ENCODE results near the gene MYCBP2.

The MYCBP2 gene

DNA sequence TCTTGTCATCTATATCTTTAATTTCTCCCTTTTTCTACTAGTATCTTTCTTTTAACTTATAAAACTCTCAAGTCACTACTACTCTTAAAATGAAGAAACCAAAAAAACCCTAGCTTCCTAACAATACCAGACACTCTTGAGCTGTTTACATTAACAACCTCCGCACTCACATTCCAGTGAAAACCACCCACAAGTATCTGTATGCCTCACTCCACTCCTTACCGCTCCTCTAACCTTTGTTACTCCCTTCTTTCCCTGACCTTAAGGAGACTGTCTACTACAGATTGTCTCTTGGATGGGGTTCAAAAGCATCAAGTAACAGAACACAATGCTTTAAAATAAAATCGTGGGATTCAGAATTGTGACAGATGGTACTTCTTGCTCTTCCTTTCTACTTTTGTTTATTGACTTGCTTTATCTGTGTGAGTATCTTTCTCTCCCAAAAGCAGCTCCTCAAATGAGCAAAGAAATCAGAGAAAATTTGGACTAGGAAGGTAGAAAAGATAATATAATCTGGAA is 189.9 kb downstream of the MYCBP2 start:
- no peak for DNase-seq (ENCODE audit: extremely low spot score, insufficient read length, low read depth)
- no peak for FAIRE-seq

DNA sequence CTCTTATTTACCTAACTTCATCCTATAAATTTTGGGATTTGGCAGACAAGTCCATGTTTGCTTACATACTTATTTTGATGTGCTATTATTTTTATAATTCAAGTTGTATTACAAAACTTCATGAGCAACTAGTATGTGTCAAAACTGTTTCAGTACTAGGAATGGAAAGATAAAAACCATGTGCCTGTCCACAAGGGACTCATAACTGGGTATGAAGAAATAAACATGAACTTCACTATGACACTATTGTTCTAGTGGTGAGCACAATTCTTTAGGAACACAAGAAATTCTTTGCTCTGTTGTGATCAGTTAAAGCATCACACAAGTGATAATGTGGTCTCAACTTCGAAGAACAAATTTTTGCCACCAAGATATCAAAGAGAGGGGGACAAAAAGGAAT is 202.5 kb downstream of the MYCBP2 start:
- FAIRE-seq: no peak

DNA sequence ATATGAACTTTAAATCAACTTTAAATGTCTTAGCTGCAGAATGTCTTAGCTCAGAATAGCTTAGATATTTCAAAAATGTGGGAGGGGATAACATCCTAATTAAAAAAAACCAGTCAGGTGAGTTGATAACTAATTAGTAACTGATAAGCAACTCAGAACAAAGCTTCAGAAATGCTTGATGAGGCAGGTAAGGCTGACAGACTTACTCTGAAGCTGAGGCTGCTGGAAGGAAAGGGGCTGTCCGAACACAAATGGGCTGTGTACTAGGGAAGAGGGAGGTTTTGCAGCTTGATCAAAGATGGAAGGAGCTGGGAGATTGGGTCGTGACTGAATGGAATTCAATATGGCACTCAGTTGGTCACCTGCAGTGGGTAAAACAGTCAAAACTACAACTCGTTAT is 208.8 kb downstream of the MYCBP2 start:
- FAIRE-seq (no peak), DNase-seq (ENCODE audit: extremely low spot score, insufficient read length, low read depth) (no peak)

More for the DNA sequence above, 202.5 kb downstream of the MYCBP2 start:
- DNase-seq (ENCODE audit: extremely low spot score, insufficient read length, low read depth): no peak

GRCh38 chr13:77114271-77114670 is 212.6 kb downstream of the MYCBP2 start:
- no peak for DNase-seq (ENCODE audit: extremely low spot score, insufficient read length, low read depth)
- peak; percentile 5 for FAIRE-seq

DNA sequence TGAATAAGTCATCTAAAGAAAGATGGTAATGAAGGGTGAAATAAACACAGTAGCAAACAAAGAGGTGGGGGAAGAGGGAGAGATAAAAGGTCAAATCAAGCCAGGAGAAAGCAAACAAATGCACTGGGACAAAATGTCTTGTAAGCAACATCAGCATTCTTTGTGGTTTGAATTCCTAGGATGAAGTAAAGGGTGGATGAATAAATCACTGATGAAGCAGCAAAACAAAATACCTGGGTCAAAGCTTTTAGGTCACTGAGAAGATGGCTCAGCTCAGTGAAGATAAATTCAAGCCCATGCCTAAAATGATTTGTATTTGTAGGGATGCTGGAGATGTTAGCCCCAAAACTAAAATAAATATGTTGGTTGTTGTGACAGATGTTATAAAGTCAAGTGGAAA is 213.4 kb downstream of the MYCBP2 start:
- no peak for FAIRE-seq

GRCh38 chr13:77105051-77105450 is 221.8 kb downstream of the MYCBP2 start:
- DNase-seq (ENCODE audit: extremely low spot score, insufficient read length, low read depth) (no peak), FAIRE-seq (no peak)

More for the DNA sequence above, 213.4 kb downstream of the MYCBP2 start:
- no peak for DNase-seq (ENCODE audit: extremely low spot score, insufficient read length, low read depth)

GRCh38 chr13:77099415-77099814 is 227.5 kb downstream of the MYCBP2 start:
- FAIRE-seq (no peak), DNase-seq (ENCODE audit: extremely low spot score, insufficient read length, low read depth) (no peak)

DNA sequence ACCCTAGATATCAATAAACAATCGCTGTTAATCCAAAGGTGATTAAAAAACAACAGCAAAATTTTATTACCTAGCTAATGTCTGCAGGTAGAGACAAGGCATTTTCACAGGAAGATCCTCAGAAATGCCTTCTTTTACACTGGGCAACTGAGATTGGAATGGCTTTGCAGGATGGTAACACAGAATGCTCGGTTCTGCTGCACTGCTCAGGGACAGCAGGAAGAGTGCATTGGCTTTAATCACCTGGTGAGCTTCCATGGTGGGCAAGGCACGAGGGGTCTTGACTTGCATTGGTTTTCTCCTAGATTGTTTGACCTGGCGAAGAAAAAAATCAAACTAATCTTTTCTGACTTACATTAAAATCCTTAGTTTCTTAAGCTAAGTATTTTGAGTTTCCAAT is 231.6 kb downstream of the MYCBP2 start:
- no peak for FAIRE-seq
- DNase-seq (ENCODE audit: extremely low spot score, insufficient read length, low read depth): no peak

DNA sequence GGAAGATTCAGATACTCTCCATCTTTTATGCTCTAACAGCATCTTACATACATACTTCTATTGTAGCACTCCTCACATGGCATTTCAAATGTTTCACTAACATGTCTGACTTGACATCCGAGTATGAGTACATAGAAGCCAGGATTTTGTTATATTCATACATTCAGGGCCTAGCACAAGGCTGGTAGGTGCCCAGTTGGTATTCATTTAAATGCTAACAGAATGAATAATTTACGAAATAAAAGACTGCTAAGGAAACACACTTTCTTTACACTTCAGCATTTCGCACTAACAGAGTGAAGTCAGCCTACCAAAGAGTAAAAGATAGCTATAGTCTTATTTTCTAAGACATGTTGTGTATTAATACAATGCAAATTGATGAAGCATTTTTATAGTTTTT is 232.1 kb downstream of the MYCBP2 start:
- FAIRE-seq: no peak
- no peak for DNase-seq (ENCODE audit: extremely low spot score, insufficient read length, low read depth)

DNA sequence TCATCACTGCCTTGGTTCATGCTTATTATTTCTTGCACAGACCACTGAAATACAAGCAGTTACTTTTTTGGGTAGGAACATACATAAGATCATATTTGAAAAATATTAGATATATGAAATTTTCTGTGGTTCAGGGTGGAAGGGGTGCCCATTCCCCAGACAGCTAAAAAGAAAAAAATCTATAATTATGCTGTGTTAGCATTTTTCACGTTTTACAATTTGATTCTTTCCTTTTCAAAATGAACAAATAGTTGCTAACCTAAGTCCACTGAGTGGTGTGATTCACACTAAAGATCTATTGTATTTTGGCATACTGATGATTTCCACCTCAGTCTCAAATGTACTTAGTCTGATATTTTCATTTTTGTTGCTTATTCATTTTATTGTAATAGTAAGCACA is 233.2 kb downstream of the MYCBP2 start:
- FAIRE-seq (no peak), DNase-seq (ENCODE audit: extremely low spot score, insufficient read length, low read depth) (no peak)

DNA sequence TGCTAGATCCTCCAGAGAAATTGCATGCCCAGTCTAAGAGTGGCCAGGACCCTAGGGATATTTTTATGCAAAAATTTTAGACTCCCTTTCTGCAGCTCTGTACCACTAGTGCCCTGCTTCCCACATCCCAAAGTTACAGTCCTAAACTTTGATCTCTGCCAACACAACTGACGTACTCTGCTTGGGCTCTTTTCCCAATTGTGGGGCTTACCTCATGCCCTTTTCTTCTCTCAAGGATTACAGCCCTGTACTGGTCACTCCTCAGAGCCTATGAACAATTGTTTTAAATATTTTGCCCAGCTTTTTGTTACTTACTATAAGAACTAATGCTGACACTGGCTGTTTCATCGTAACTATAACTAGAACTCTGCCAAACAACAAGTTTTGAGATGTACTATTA is 242.1 kb downstream of the MYCBP2 start:
- DNase-seq (ENCODE audit: extremely low spot score, insufficient read length, low read depth): no peak
- FAIRE-seq: no peak

- FAIRE-seq: no peak
- DNase-seq (ENCODE audit: extremely low spot score, insufficient read length, low read depth): no peak
Measured at GRCh38 chr13:77079902-77080413, 246.9 kb downstream of the MYCBP2 start.

- no peak for DNase-seq (ENCODE audit: extremely low spot score, insufficient read length, low read depth)
- FAIRE-seq: no peak
Measured at GRCh38 chr13:77067519-77067918, 259.4 kb downstream of the MYCBP2 start.

DNA sequence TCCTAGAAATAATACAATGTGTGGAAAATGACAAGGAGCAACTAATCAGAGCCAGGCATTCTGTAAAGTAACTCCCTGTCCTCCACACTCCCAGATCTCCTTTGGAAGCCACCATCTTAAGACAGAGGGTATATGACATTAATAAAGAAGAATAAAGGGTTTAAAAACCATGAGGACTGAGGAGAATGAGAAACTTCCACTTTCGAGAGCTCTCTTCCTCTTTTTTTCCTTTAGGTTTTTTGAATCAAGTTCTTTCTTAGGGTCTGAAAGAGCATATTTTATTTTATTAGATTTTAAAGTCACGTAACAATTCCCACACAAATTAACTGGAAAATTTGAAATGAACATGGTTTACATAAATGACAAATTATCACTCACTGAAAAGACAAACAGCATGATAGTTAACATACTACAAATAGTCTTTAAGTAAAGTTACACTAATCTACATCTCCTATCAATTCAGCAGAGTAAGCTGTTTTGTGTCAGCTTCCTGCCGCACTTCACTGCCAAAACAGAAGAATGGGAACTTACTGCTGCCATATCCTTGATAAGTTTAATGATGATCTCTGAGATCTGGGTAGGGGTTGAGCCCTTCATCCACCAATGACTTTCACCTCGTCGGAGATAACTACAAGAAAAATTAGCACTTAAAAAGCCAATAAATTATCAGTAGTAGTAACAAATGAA is 261.3 kb downstream of the MYCBP2 start:
- DNase-seq (ENCODE audit: extremely low spot score, insufficient read length, low read depth): no peak
- no peak for FAIRE-seq

- DNase-seq (ENCODE audit: extremely low spot score, insufficient read length, low read depth) (no peak), FAIRE-seq (no peak)
Measured at GRCh38 chr13:77062097-77062496, 264.8 kb downstream of the MYCBP2 start.

DNA sequence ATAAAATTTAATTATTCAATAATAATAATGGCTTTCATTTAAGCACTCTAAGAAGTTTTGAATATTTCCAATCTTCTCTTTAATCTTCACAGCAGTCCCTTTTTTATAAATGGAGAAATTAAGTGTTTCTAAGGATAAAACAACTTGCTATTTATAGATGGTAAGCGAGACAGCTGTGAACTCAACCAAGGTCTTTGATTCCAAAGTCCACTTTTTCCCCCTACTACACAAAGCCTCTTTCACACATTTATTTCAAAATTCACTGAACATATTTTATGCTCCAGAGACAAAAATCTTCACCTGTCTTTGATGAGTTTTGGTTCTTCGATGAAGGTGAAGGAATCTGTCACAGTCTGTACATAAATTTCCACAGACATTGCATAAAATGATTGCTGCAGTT is 265.5 kb downstream of the MYCBP2 start:
- DNase-seq (ENCODE audit: extremely low spot score, insufficient read length, low read depth): no peak
- no peak for FAIRE-seq

DNA sequence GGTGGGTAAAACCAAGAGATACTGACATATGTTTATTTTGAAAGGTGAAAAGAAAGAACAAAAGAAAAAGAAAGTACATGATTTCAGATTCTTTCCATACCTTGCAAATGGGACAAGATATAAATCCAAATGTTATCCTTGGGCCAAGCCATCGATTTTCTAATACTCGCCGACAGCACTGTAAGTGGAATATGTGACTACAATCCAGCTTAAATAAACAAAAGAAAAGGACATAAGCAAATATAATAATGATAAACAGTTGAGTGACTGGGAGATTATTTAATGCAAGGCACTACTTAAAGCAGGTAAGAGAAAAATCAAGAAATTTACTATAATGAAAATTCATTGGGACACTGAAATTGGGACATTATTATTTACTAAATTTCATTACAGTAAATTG is 270.0 kb downstream of the MYCBP2 start:
- FAIRE-seq (no peak), DNase-seq (ENCODE audit: extremely low spot score, insufficient read length, low read depth) (no peak)

DNA sequence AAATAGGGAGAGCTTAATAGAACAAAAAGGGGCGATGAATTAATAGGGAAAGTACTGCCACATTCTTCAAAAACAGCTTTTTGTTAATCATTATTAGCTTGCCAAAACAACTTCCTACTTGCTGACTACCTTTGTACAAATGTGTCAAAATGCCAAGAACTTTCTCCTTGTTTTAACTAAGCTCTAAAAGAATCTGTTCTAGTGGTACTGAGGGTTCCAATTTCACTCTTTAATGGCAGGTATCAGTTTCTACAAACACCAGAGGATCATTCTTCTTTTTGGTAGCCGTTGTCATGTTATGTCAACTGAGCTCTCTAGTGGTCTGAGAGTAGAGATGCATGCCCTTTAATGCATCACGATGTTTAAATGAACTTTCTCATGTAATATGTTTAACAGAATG is 270.5 kb downstream of the MYCBP2 start:
- DNase-seq (ENCODE audit: extremely low spot score, insufficient read length, low read depth): no peak
- FAIRE-seq: no peak

GRCh38 chr13:77055158-77055557 is 271.7 kb downstream of the MYCBP2 start:
- no peak for DNase-seq (ENCODE audit: extremely low spot score, insufficient read length, low read depth)
- no peak for FAIRE-seq

DNA sequence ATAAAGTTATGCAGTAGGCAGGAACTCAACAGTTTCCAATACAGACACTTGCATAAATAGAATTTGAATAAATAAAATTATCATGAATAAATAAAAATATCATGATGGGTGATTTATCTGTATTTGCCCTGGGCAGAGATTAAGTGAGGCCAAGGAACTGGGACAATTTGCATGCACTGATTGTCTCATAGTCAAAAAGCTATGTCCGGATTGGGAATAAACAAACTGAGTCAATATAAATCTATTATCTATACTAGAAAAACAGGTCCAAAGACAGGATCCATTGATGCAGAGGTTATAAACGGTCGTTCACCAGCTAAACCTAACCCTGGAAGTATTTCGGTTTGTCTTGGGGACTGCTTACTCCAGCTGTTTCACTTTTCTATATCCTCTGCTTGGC is 273.7 kb downstream of the MYCBP2 start:
- DNase-seq (ENCODE audit: extremely low spot score, insufficient read length, low read depth) (no peak), FAIRE-seq (no peak)

- DNase-seq (ENCODE audit: extremely low spot score, insufficient read length, low read depth) (no peak), FAIRE-seq (no peak)
Measured at GRCh38 chr13:77048681-77049080, 278.2 kb downstream of the MYCBP2 start.

Measured in GM18507 (cell line).